Measurements from ENCODE around the gene P2RX3. TPM values are rescaled to one million over a fixed set of nuclear protein-coding genes. Genes with fewer than 3 reads are reported as not detected.

The P2RX3 gene
- total RNA-seq, 4 donors from 2014 or later: not detected

DNA sequence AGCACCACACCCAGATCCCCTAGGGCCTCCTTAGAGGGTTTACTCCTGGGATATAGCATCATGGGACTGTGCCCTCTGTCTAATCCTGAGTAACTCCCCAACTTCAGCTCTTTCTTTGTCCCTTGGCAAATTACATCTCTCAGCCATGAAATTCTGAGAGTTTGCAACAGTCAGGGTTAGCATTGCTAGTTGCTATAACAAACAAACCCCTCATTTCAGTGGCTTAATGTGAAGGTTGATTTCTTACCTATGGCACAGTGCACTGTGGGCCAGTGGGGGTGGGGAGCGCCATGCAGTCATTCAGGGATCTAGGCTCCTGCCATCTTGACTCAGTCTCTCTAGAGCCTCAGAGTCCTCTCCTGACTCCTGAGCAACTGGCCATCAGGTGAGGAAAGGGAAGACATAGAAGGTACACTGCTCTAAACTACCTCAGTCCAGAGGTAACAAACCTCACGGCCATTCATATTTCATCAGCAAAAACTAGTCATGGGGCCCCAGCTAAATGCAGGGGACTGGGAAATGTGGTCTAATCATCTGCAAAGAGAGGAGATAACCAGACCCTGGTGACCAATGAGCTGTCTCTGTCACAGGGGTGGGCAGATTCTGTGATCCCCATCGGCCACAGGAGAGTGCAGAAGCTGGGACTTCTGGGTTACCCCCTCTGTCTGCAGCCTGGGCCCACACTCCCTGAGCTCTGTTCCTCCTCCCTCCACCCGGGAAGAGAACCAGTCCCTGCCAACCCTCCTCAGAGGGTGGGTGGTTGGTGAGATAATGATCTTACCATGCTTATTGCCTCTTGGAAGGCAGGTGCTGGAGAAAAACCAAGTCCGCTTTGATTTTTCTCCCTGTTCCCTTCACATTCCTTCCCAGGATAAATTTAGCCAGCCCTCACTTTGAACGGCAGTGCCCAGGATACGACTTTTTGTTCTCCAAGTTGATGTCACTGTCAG is 25.3 kb downstream of the P2RX3 start:
- ATAC-seq (ENCODE audit: low FRiP score) (no peak), DNase-seq (ENCODE audit: low spot score) (no peak)
- TF ChIP-seq, protein P1, sequence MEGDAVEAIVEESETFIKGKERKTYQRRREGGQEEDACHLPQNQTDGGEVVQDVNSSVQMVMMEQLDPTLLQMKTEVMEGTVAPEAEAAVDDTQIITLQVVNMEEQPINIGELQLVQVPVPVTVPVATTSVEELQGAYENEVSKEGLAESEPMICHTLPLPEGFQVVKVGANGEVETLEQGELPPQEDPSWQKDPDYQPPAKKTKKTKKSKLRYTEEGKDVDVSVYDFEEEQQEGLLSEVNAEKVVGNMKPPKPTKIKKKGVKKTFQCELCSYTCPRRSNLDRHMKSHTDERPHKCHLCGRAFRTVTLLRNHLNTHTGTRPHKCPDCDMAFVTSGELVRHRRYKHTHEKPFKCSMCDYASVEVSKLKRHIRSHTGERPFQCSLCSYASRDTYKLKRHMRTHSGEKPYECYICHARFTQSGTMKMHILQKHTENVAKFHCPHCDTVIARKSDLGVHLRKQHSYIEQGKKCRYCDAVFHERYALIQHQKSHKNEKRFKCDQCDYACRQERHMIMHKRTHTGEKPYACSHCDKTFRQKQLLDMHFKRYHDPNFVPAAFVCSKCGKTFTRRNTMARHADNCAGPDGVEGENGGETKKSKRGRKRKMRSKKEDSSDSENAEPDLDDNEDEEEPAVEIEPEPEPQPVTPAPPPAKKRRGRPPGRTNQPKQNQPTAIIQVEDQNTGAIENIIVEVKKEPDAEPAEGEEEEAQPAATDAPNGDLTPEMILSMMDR (IDR thresholded peaks at IDR 0.05): no peak

DNA sequence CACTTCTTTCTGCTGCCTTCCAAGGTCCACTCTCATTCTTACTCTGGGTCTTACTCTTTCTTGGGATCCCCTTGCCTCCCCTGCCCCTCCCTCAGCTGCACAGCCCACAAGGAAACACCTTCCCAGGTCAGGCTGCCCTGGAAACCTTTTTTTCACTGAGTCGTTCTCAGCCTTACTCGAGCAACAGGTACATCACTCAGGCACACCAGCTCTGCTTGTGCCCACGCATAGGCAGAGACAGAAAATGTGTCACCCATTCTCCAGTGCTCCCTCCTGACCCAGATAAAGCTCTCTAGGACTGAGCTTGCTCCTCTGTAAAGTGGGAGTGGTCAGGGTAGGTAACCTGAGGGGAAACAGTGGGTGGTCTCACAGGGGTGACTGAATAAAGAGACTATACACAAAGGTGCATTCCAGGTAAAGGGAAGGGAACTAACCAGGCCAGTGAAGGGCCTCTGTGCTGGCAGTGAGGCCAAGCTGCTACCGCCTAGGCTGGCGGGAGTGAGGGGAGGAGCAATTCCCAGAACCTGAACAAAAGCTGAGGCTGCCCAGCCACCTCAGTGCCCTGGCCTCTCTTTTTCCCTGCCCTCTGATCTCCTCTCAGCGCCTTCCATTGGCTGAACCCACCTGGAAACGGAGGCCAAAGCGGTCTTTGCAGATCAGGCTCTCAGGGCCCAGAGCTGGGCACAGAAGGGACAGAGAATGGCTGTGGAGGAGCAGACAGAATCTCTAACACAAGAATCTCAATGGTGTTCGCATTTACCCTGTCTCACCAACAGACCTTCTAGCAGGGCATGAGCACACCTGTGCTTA is 26.9 kb downstream of the P2RX3 start:
- no peak for ATAC-seq (ENCODE audit: low FRiP score)

DNA sequence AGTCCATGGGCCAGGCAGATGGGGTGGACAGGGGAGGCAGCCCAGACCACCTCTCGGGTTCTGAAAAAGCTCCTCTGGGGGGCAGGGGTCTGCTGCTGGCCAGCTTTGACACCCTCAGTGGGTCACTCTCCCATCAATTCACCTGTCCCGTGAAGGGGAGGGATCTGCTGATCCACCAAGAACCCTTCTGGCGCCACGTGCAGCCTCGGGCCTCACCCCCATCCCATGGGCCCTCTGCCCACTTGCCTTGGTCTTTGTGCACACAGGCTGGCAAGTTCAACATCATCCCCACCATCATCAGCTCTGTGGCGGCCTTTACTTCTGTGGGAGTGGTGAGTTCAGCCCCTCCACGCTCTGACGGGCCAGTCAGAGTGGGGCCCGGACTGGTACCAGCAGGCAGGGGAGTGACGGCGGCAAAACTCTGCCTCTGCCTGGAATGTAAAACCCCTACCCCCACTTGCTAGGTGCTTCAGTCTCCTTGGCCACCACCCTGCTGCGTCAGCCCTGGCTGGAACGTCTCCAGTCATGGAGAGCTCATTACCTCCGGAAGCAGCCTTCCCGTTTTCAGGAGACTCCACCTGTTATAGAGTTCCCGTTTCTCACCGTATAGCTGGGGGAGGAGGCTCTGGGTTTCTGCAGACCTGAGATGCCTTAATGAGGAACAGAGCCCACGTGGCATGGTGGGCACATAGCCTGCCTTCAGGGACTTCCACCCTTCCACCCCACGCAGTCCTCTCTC is 30.1 kb downstream of the P2RX3 start:
- TF ChIP-seq, protein P1 (IDR thresholded peaks at IDR 0.05): no peak
- DNase-seq (ENCODE audit: low spot score) (no peak), ATAC-seq (ENCODE audit: low FRiP score) (no peak)

More for the DNA sequence above, 26.9 kb downstream of the P2RX3 start:
- TF ChIP-seq, protein P1 (IDR thresholded peaks at IDR 0.05): no peak
- DNase-seq (ENCODE audit: low spot score): no peak

DNA sequence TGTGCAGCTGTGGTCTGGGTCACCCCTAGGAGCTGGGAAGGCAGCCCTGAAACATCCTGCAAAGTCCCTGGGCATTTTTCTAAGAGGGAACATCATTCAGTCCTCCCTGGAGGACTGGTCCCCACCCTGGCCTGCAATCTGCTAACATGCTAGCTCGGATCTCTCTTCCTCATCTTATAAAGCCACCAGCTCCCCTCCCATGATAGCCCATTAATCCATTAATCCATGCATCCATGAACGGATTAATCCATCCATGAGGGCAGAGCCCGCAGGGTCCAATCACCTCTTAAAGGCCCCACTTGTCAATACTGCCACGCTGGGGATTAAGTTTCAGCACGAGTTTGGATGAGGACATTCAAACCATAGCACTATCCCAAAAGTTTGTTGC is 30.7 kb downstream of the P2RX3 start:
- TF ChIP-seq, protein P1 (IDR thresholded peaks at IDR 0.05): no peak
- DNase-seq (ENCODE audit: low spot score) (no peak), ATAC-seq (ENCODE audit: low FRiP score) (no peak)

DNA sequence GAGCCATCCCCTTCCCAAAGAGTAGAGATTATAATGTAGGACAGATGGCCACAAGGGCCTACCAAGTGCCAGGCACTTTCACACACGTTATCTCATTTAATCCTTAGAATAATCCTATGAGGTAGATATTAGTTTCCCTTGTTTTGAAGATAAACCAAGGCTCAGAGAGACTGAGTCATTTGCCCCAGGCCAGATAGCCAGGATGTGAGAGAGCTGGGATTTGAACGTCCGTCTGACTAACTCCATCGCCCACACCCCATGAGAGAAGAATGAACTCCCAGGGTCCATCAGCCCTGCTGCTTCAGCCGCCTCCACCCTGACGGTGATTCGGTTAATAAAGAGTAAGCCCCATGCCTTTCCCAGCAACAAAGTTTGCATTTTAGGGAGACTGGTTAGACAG is 32.1 kb downstream of the P2RX3 start:
- no peak for ATAC-seq (ENCODE audit: low FRiP score)
- no peak for DNase-seq (ENCODE audit: low spot score)
- TF ChIP-seq, protein P1 (IDR thresholded peaks at IDR 0.05): no peak

DNA sequence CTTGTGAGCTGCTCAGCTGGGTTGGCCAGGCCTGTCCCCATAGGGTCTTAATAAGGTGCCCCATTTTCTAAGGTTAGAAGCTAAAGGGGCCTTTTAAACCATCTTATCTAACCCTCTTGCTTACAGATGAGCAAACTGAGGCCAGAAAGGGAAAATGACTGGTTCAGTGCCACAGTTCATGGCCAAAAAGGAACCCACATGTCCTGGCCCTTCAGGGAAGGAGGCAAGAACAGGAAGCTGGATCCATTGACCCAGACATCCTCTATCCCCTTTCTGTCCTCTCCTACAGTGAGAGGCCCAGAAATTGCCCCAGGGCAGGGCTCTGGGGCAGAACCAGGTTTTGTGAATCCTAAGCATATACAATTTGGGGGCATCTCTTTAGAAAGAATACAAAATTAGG is 32.8 kb downstream of the P2RX3 start:
- DNase-seq (ENCODE audit: low spot score) (no peak), ATAC-seq (ENCODE audit: low FRiP score) (no peak)
- TF ChIP-seq, protein P1 (IDR thresholded peaks at IDR 0.05): no peak
